NCI-H1436 (cell line): Measurements from ENCODE around the gene SEPSECS.

ENCODE experiments used
- DNase-seq: peaks from one replicate; lab custom pipeline; 2025; lab: John Stamatoyannopoulos, UW

SEPSECS gene

DNA sequence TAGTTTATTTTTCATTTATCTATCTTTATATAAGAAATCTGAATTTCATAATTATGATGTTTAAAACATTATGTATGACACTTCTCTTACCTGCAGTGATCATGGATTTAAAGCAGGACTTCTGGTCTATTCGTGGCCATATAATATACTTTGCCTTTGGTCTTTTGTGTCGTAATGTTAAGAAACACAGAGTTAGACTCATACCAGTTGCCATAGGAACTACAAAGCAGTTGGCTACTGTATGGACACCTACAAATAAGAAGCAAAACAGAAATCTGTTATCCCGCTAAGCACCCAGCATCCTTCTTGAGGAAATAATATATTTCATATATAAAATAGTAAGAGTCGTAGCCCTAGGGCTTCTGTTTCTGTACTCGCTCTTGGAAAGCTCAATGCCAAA, 4.3 kb downstream of the SEPSECS start:
- DNase-seq, result no peak

- no peak for DNase-seq
Measured at GRCh38 chr4:25154594-25155265, 5.5 kb downstream of the SEPSECS start.

- DNase-seq, result no peak
Measured at GRCh38 chr4:25146076-25146475, 14.2 kb downstream of the SEPSECS start.

- peak; percentile 5 for DNase-seq
Measured at GRCh38 chr4:25144870-25145481, 15.3 kb downstream of the SEPSECS start.

GRCh38 chr4:25142468-25142867, 17.8 kb downstream of the SEPSECS start:
- DNase-seq, result no peak

GRCh38 chr4:25141592-25141991, 18.7 kb downstream of the SEPSECS start:
- DNase-seq, result no peak

DNA sequence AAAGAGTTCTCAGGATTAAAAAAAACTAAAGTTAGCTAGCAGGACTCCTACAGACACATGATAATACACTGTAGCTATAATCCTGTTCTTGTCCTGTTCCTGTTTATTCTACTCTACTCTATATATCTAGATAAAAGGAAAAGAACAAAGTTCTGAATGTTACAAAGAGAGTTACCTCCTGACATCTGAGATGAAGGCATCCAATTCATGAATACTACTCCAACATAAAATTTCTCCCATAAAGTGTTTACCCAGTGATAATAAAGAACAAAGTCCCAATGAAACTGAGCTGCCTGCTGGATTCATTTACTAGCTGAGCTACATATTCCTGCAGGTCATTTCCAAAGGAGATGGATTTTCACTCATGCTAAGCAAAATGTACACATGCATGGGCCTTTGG, 27.1 kb downstream of the SEPSECS start:
- no peak for DNase-seq

DNA sequence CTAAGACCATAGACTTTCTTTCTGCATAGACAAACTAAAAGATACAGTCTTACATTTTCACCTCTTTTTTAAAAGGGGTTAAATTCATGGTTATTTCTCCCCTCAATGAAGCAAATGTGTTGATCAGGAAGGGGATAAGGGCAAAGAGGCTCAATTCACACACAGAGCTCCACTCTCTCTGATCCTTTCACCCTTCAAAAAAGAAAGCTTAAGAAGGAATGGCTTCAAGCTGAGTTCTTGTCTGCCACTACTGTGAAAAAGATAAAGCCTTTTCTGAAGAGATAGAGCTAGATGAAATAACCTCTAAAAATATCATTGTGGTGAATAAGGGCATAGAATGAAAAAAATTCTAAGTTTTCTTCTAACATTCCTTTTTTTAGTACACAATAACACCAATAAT, 28.3 kb downstream of the SEPSECS start:
- no peak for DNase-seq

- no peak for DNase-seq
Measured at GRCh38 chr4:25131381-25131780, 28.9 kb downstream of the SEPSECS start.

GRCh38 chr4:25129917-25130316, 30.3 kb downstream of the SEPSECS start:
- DNase-seq, result no peak

DNA sequence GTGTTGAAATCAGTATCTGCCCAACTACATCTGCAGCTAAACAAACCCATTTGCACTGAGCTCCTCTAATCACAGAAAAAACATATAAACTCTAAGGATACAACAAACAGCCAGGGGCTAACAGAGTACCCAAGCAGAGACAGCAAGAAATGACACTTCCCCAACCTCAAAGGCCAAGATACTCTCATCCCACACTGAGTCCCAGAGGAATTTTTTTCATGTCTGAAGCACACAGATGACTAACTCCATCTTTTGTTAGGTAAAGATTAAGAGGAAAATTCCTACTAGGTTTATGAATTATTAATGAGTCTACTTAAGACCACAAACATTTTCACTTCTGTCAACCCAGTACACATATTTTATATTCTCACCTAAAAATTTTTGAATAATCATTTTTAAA, 31.6 kb downstream of the SEPSECS start:
- DNase-seq, result no peak

DNA sequence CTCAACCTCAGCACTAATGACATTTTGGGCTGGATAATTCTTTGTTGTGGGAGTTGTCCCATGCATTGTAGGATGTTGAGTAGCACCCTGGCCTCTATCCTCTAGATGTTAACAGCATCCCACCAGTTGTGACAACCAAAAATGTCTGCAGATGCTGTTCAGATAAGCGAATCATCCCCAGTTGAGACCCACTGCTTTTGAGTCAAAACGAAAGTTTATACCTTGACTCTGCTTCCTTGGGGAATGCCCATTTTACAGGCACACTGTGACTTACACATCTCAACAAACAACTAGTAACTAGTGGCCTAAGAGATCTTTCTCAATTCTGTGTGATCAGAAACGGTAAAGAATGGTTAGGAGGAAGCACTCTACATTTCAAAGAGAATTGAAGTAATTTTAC, 37.0 kb downstream of the SEPSECS start:
- no peak for DNase-seq

DNA sequence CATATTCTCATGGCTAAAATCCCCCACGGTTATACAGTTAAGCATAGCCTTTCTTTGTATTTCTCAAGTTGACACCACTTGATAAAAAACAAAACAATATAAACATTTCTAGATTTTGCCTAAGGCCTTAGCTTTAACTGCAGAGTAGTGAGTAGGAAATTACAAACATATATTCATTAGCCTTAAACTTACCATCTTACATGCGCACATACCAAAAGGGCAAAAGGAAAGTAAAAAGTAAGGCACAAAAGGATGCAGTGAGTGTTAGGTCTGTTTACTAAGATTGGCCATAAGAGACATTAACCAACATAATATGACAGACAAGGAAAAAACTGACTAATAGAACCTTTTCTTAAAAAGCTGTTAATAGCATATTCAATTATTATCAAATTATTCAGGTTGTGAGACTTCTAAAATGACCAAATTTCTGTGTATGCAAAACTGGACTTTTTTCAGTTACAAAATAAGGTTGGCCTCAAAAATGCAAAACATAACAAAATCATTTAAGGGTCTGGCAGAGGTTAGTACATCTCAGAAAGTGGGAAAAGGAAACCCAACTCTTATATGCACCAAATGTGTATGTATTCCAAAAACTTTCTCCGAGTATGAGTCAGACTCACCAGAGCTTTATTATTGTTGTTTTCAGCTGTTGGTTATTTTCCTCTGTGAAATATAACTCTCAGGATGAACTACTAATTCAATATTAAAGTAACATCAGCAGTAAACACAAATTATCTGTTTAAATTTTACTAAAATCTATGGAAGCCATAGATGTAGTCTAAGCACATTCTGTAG, 39.9 kb downstream of the SEPSECS start:
- DNase-seq, result no peak

DNA sequence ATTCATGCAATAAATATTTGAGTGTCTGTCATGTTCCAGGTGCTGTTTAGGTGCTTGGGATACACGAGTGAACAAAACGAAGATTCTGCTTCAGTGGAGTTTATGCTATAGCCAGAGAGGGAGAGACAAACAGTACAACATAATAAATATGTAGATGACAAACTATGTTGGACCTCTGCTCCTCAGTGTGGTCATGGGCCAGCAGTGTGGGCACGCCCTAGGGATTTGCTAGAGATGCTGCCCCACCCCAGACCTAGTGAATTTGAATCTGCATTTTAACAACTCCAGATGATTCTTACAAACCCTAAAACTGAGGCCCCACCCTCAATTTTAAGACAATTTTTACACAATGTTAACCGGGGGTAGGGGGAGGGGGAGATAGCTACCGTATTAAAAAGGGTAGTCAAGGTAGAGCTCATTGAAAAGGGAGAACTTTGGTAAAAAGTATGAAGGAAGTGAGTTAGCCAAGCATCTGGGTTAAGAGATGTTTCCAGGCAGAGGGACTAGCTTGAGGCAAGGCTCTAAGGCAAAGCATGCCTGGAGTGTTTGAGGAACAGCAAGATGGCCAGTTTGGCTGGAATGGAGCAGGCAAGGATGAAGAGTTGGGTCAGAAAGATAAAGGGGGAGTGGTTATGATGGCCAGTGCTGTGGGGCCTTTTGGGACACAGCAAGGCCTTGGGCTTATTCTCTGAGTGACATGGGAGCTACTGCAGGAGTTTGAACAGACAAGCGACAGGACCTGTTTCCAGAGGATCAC, 42.4 kb downstream of the SEPSECS start:
- DNase-seq, result no peak

GRCh38 chr4:25117274-25117673, 43.0 kb downstream of the SEPSECS start:
- DNase-seq, result no peak

DNA sequence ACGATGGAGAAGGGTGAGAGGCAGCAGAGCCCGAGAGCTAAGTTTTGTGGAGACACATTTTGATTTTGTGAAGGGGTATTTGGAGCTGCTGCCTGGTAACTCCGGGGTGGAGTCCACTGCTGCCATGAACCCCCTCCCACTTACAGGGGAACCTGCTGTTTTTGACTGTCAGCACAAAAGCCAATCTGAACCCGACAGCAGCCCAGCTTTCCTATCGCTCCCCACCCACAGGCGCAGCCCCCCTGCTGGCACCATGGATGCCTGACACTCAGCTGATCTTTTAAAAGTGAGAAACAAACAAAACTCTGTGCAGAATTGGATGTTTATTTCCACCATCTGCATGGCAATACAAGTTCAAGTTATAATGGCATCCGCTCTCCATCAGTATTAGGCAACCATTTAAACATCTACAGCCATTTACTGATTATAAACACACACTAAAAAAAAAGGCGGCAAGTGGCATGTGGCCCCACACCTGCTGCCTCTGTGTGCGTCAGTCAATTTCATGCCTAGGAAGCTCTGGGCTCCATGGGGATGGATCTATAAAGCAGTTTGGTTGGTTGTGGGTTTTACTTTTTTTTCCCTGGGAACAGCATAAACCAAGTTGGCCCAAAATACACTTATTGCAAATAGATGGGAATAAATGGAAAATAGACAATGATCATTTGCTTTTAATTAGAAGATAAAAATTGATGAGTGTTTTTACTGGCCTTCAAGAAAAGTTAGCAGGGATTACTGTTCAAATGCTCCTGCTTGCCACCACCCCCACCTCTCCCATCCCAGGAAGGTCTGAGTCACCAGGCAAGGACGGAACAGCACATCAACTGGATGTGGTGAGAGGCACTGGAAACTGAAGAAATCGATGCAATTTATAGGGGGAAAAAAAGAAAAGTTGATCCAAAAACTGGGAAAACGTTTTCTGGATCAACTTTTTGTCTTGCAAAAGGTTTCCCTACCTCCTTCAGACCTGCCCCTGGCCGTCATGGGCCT, 46.0 kb downstream of the SEPSECS start:
- DNase-seq, result no peak

DNA sequence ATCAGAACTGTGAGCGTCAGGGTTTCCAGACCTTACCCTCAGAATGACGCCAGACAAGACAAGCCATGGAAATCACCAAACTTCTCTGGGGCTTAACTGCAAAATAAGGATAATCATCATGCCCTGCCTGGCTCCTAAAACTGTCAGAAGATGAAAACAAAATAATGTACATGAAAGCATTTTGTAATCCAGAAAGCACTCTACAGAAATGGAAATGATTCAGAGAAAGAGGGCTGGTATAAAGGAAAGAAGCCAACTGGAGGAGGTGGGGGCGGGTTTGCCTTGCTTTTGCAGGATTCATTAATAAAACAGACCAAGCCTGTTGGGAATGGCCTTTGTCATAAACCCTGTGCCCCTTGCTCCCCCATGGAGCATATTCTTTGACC, 47.3 kb downstream of the SEPSECS start:
- DNase-seq, result no peak

- DNase-seq, result no peak
Measured at GRCh38 chr4:25112366-25112994, 47.8 kb downstream of the SEPSECS start.

- DNase-seq, result no peak
Measured at GRCh38 chr4:25111648-25112196, 48.5 kb downstream of the SEPSECS start.

DNA sequence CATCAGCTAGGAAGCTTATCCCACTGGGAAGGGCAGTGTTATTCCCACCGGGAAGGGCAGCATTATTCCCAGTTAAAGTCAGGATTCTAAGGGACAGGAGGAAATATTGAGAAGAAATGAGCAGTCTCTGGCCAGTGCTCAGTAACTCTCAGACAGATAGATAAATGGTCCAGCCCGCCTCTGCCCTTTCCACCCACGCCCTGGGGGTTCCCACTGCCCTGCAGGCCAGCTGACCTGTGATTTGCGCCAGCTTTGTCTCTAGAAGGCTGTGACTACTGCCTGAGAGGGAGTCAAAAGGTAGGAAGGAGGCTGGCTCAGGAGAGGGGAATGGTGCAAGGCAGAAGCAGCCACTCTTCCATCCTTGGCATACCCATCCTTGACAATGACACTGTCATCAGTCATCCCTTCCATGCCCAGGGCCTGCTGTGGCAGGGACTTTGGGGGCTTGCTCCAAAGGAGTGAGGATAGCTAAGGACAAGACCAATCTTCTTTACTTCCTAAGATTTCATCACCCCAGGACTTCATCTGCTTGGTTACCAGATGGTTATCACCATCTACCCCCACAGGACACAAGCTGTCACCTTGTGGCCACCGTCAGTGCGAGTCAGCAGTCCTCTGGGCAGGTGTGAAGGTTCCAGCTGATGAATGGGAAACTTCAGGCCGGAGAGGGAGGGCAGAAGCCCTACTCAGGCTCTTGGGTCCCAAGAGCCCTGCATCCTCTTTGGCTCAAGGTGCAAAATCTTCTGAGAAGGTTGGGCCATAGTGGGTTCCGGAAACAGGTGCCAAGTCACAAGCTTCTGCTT, 49.5 kb downstream of the SEPSECS start:
- DNase-seq, result no peak
